ENCODE measurements around the gene MUC20. TPM values are rescaled to one million over a fixed set of nuclear protein-coding genes. Genes with fewer than 3 reads are reported as not detected.

The MUC20 gene
- total RNA-seq, 1 donor from 2014 or later = 2.3 TPM

GRCh38 chr3:195762249-195762585 is 41.4 kb downstream of the MUC20 start:
- Mint-ChIP-seq H3K27ac (ENCODE audit: unreplicated experiment) (no peak overlapping the region), H3K4me1 (no peaks in the 10 kb centered on the region), H3K27me3 (ENCODE audit: low read depth) (peaks cover 5% of the 10 kb centered on the region), H3K36me3 (ENCODE audit: low read depth) (no peaks in the 10 kb centered on the region), H3K4me3 (no peak overlapping the region), H3K9me3 (no peaks in the 10 kb centered on the region)
- TF ChIP-seq, protein P1, sequence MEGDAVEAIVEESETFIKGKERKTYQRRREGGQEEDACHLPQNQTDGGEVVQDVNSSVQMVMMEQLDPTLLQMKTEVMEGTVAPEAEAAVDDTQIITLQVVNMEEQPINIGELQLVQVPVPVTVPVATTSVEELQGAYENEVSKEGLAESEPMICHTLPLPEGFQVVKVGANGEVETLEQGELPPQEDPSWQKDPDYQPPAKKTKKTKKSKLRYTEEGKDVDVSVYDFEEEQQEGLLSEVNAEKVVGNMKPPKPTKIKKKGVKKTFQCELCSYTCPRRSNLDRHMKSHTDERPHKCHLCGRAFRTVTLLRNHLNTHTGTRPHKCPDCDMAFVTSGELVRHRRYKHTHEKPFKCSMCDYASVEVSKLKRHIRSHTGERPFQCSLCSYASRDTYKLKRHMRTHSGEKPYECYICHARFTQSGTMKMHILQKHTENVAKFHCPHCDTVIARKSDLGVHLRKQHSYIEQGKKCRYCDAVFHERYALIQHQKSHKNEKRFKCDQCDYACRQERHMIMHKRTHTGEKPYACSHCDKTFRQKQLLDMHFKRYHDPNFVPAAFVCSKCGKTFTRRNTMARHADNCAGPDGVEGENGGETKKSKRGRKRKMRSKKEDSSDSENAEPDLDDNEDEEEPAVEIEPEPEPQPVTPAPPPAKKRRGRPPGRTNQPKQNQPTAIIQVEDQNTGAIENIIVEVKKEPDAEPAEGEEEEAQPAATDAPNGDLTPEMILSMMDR (conservative IDR thresholded peaks at IDR 0.05) = no peak
- DNase-seq (ENCODE audit: low read depth, low spot score) = no peak

- H3K27me3 Mint-ChIP-seq (ENCODE audit: low read depth) = peaks cover 5% of the 10 kb centered on the region
Observed at GRCh38 chr3:195762611-195763010, 41.8 kb downstream of the MUC20 start.

GRCh38 chr3:195763076-195763830 is 42.5 kb downstream of the MUC20 start:
- Mint-ChIP-seq H3K4me3 (no peak overlapping the region), H3K36me3 (ENCODE audit: low read depth) (peaks cover 3% of the 10 kb centered on the region), H3K9me3 (no peaks in the 10 kb centered on the region), H3K27ac (ENCODE audit: unreplicated experiment) (no peak overlapping the region), H3K27me3 (ENCODE audit: low read depth) (peaks cover 5% of the 10 kb centered on the region), H3K4me1 (no peaks in the 10 kb centered on the region)
- TF ChIP-seq, protein P1 (conservative IDR thresholded peaks at IDR 0.05) = no peak
- no peak for DNase-seq (ENCODE audit: low read depth, low spot score)

More at GRCh38 chr3:195762611-195763010, 41.8 kb downstream of the MUC20 start:
- no peaks in the 10 kb centered on the region for H3K4me1 Mint-ChIP-seq
- H3K4me3 Mint-ChIP-seq = no peak overlapping the region
- H3K27ac Mint-ChIP-seq (ENCODE audit: unreplicated experiment) = no peak overlapping the region
- H3K9me3 Mint-ChIP-seq = no peaks in the 10 kb centered on the region
- TF ChIP-seq, protein P1 (conservative IDR thresholded peaks at IDR 0.05) = no peak
- no peak for DNase-seq (ENCODE audit: low read depth, low spot score)
- H3K36me3 Mint-ChIP-seq (ENCODE audit: low read depth) = no peaks in the 10 kb centered on the region

DNA sequence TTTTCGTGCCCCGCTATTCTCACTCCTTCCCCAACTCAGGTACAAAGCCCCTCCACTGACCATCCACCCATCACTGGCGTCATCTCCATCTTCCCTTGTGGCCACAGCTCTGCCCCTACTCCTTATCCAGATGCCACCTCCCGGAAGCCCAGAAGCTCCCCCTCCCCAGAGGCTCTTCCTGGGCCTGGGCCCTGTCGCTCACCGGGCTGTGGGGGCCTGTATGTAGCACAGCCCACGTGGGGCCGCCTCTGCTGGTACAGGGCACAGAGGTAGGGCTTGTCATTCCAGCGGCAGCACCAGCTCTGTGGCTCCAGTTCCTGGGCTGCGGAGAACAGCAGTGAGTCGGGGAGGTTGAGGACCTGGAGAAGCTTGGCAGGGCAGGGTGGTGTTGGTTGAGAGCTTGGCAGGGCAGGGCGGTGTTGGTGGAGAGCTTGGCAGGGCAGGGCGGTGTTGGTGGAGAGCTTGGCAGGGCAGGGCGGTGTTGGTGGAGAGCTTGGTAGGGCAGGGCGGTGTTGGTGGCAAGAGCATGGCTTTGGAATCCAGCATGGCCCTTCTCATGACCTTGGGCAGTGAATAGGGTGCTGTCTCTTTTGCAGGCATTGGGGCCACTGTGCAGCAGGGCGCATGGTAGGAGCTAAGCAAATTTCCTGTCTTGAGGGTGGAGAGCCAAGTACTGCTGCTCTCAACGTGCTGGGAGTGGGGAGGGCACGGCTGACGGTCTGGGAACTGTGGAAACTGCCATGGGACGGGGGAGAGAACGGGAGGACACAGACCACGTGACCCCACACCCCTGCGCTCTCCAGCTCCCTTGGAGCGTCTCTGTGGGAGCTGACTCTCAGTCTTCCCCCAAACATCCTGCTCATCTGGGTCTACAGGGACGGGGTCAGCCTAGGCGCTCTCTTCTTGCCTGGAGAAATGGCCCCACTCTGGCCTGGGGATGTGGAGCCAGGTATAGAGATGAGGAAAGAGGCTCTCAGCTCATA is 43.4 kb downstream of the MUC20 start:
- no peak overlapping the region for H3K4me3 Mint-ChIP-seq
- no peaks in the 10 kb centered on the region for H3K4me1 Mint-ChIP-seq
- TF ChIP-seq, protein P1 (conservative IDR thresholded peaks at IDR 0.05) = no peak
- H3K9me3 Mint-ChIP-seq = no peaks in the 10 kb centered on the region
- no peak for DNase-seq (ENCODE audit: low read depth, low spot score)
- no peak overlapping the region for H3K27ac Mint-ChIP-seq (ENCODE audit: unreplicated experiment)
- H3K36me3 Mint-ChIP-seq (ENCODE audit: low read depth) = peaks cover 3% of the 10 kb centered on the region
- peaks cover 2% of the 10 kb centered on the region for H3K27me3 Mint-ChIP-seq (ENCODE audit: low read depth)

GRCh38 chr3:195764961-195765706 is 44.4 kb downstream of the MUC20 start:
- H3K9me3 Mint-ChIP-seq = no peaks in the 10 kb centered on the region
- H3K27me3 Mint-ChIP-seq (ENCODE audit: low read depth) = no peaks in the 10 kb centered on the region
- H3K27ac Mint-ChIP-seq (ENCODE audit: unreplicated experiment) = no peak overlapping the region
- no peak overlapping the region for H3K4me3 Mint-ChIP-seq
- TF ChIP-seq, protein P1 (conservative IDR thresholded peaks at IDR 0.05) = no peak
- no peaks in the 10 kb centered on the region for H3K4me1 Mint-ChIP-seq
- H3K36me3 Mint-ChIP-seq (ENCODE audit: low read depth) = peaks cover 3% of the 10 kb centered on the region
- DNase-seq (ENCODE audit: low read depth, low spot score) = no peak

All from neural crest cell (in vitro differentiated cells).